Loucy (cell line): ENCODE results near the gene TAF12.

Source experiments
- H2AFZ ChIP-seq: fragments of 200-600 bp; sonication (generic); 2 replicates; pipeline ENCODE4 v1.6.0; 2016; ENCODE audit warnings: antibody characterized with exemption, mild to moderate bottlenecking, low read length, moderate library complexity
- H3F3A ChIP-seq: fragments of 200-600 bp; 2 replicates; pipeline ENCODE4 v1.6.0; 2016; ENCODE audit warnings: antibody characterized with exemption, low read depth, mild to moderate bottlenecking
- H3K27me3 ChIP-seq: fragments of 200-600 bp; sonication (generic); 2 replicates; pipeline ENCODE4 v1.6.1; 2014; ENCODE audit warnings: low read length, mild to moderate bottlenecking; ENCODE audit not compliant: insufficient read depth, poor library complexity, severe bottlenecking
- H3K36me3 ChIP-seq: fragments of 200-600 bp; sonication (generic); 2 replicates; pipeline ENCODE4 v1.6.1; 2016; ENCODE audit warnings: low read length; ENCODE audit not compliant: insufficient read depth
- H3K4me1 ChIP-seq: fragments of 200-600 bp; sonication (generic); 2 replicates; pipeline ENCODE4 v1.5.1; 2014; ENCODE audit warnings: low read length, mild to moderate bottlenecking; ENCODE audit not compliant: insufficient read depth, poor library complexity, severe bottlenecking
- H3K4me2 ChIP-seq: fragments of 200-600 bp; sonication (generic); 2 replicates; pipeline ENCODE4 v1.6.0; 2014; ENCODE audit warnings: antibody characterized with exemption, low read length, low read depth, mild to moderate bottlenecking; ENCODE audit not compliant: poor library complexity, severe bottlenecking
- H3K4me3 ChIP-seq: fragments of 200-600 bp; sonication (generic); 2 replicates; pipeline ENCODE4 v1.5.1; 2014; ENCODE audit warnings: low read length, mild to moderate bottlenecking, mixed read lengths; ENCODE audit not compliant: poor library complexity, severe bottlenecking
- H3K79me2 ChIP-seq: fragments of 200-600 bp; sonication (generic); 2 replicates; pipeline ENCODE4 v1.6.1; 2014; ENCODE audit warnings: low read length; ENCODE audit not compliant: insufficient read depth
- H3K9ac ChIP-seq: fragments of 200-600 bp; sonication (generic); 2 replicates; pipeline ENCODE4 v1.6.0; 2014; ENCODE audit warnings: mild to moderate bottlenecking, low read depth, low read length, moderate library complexity; ENCODE audit not compliant: poor library complexity, severe bottlenecking
- H3K9me2 ChIP-seq: fragments of 200-600 bp; sonication (generic); replicated peaks from 2 replicates; pipeline ENCODE4 v1.6.1; 2016; ENCODE audit warnings: low read depth, low read length, mixed read lengths
- H3K9me3 ChIP-seq: fragments of 200-600 bp; sonication (generic); 2 replicates; pipeline ENCODE4 v1.6.1; 2014; ENCODE audit warnings: mild to moderate bottlenecking, antibody characterized with exemption, low read length, low read depth; ENCODE audit not compliant: insufficient read depth
- H4K20me1 ChIP-seq: fragments of 200-600 bp; sonication (generic); 2 replicates; pipeline ENCODE4 v1.6.0; 2014; ENCODE audit warnings: antibody characterized with exemption, low read length, mild to moderate bottlenecking; ENCODE audit not compliant: insufficient read depth, poor library complexity, severe bottlenecking
- EZH2phosphoT487 ChIP-seq: fragments of 200-600 bp; IDR thresholded peaks from 2 replicates; pipeline ENCODE4 v1.6.1; 2018; ENCODE audit warnings: antibody characterized with exemption, mild to moderate bottlenecking, moderate library complexity, borderline replicate concordance
- TF ChIP-seq, protein P1 (sequence below): fragments of 200-600 bp; sonication (generic); conservative IDR thresholded peaks from 2 replicates; pipeline ENCODE4 v1.5.1; 2014; ENCODE audit warnings: mild to moderate bottlenecking, antibody characterized with exemption, low read length

Gene TAF12

DNA sequence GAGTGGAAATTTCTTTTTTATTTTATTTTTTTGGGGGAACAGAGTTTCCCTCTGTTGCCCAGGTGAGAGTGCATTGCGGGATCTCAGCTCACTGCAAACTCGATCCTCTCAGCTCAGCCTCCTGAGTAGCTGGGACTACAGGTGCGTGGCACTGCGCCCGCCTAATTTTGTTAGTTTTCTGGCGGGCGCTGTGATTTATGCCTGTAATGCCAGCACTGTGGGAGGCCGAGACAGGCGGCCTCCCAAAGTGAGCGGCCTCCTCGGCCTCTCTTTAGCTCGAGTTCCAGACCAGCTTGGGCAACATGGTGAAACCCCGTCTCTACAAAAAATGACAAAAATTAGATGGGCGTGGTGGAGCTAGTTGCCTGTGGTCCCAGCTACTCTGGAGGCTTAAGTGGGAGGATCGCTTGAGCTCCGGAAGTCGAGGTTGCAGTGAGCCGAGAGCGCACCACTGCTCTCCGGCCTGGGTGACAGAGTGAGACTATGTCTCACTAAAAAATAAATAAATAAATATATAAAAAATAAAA lies 28.4 kb upstream of the TAF12 start:
- Histone ChIP-seq H3K9ac (no peak overlapping the region), H4K20me1 (peaks cover 8% of the 10 kb centered on the region)
- TF ChIP-seq, protein P1, sequence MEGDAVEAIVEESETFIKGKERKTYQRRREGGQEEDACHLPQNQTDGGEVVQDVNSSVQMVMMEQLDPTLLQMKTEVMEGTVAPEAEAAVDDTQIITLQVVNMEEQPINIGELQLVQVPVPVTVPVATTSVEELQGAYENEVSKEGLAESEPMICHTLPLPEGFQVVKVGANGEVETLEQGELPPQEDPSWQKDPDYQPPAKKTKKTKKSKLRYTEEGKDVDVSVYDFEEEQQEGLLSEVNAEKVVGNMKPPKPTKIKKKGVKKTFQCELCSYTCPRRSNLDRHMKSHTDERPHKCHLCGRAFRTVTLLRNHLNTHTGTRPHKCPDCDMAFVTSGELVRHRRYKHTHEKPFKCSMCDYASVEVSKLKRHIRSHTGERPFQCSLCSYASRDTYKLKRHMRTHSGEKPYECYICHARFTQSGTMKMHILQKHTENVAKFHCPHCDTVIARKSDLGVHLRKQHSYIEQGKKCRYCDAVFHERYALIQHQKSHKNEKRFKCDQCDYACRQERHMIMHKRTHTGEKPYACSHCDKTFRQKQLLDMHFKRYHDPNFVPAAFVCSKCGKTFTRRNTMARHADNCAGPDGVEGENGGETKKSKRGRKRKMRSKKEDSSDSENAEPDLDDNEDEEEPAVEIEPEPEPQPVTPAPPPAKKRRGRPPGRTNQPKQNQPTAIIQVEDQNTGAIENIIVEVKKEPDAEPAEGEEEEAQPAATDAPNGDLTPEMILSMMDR: no peak
- no peak for TF ChIP-seq EZH2phosphoT487

DNA sequence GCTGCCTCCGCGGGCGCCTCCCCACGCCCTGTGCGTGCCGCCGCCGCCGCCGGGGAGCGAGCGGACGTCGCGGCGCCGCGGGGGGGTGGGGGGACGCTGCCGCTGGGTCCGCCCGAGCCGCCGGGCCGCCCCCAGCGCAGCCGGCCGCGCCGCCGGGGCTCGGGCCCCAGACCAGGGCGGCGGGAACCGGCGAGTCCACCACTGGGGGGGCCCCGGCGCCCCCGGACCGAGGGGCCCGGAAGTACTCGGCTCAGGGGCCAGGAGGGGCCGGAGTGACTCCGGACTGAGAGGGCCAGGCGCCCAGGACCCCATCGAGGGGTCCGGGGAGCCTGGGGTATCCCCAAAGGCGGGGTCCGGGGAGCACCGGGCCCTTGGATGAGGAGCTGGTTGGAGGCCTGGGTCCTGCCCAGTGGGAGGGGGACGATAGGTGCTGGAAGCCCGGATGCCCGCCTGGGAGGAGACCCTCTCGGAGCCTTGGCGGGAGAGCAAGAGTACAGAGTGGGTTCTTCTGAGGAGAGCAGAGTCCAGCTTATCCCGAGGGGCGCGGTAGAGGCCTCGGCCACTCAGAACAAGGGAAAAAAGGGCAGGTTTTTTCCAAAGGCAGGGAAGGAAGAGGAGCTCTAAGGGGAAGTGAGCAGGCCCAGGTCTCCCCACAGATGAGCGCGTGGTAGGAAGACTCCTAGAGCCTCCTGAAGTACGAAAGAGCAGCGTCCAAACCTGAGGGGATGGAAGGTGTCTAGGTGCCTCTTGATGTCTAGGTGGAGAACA lies 26.3 kb upstream of the TAF12 start:
- H3K9me2 ChIP-seq: no peaks in the 10 kb centered on the region
- H4K20me1 ChIP-seq: peaks cover 8% of the 10 kb centered on the region
- H3F3A ChIP-seq: peaks cover 5% of the 10 kb centered on the region; the same call in 1 of the 2 replicates
- H3K4me1 ChIP-seq: no peaks in the 10 kb centered on the region
- H3K4me3 ChIP-seq: peak overlapping the region; percentile 96
- H3K27me3 ChIP-seq: peaks cover 5% of the 10 kb centered on the region
- peak overlapping the region; percentile 74 for H3K4me2 ChIP-seq
- H2AFZ ChIP-seq: peak overlapping the region; percentile 76
- peak overlapping the region; percentile 95 for H3K9ac ChIP-seq
- H3K9me3 ChIP-seq: no peaks in the 10 kb centered on the region
- no peak for TF ChIP-seq EZH2phosphoT487
- TF ChIP-seq, protein P1: no peak
- peaks cover 22% of the 10 kb centered on the region for H3K79me2 ChIP-seq
- no peaks in the 10 kb centered on the region for H3K36me3 ChIP-seq

More for the DNA sequence above, 28.4 kb upstream of the TAF12 start:
- Histone ChIP-seq H3K36me3 (no peaks in the 10 kb centered on the region), H3K9me3 (no peaks in the 10 kb centered on the region), H2AFZ (no peak overlapping the region), H3F3A (peaks cover 5% of the 10 kb centered on the region; the same call in 1 of the 2 replicates), H3K4me1 (no peaks in the 10 kb centered on the region), H3K9me2 (no peaks in the 10 kb centered on the region), H3K4me2 (no peak overlapping the region), H3K4me3 (no peak overlapping the region), H3K27me3 (peaks cover 5% of the 10 kb centered on the region), H3K79me2 (peaks cover 29% of the 10 kb centered on the region)

DNA sequence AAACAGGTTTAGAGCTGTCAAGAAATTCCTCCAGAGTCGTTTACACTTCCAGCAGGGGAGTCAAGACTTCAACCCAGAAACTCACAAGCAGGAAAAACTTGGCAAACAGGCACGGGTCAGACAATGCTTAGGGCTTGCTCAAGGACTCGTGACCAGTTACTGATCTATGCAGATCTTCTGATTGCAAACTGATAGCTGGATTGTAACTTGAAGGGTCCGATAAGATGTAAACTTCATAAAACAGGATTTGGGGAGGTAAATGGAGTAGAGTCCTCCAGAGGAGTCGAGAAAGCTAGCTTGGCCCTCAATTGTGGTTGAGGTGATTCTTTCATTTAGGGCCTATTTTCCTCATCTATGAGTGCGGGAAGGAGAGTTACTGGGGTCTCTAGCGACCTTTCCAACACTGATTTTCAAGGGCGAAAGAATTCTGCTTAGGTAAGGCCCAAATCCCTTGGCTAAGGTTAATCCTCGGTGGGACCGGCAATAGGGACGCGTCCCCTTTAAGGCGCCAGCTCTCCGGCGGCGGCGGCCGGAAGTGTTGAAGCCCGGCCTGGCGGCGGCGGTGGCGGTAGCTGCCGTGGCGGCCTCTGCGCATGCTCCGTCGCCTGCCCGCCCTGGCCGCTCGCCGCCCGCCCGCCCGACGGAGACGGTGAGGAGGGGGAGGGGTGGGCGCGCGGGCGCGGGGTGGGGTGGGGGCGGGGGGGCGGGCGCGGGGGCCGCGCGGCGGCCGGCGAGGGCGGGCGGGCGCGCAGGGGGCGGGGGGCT lies 25.5 kb upstream of the TAF12 start, which contains the start of gene GMEB1:
TSS of gene GMEB1 (plus strand) at position 594 of the 765 bp plus-strand sequence. CDS start 14,829 bp downstream, outside the sequence.
- Histone ChIP-seq H4K20me1 (peaks cover 8% of the 10 kb centered on the region), H2AFZ (peak within 1 kb of the TSS; percentile 94), H3K9ac (peak within 1 kb of the TSS; percentile 95), H3K4me1 (no peaks in the 10 kb centered on the region), H3K4me3 (peak within 1 kb of the TSS; percentile 96), H3K9me3 (no peaks in the 10 kb centered on the region), H3F3A (peaks cover 5% of the 10 kb centered on the region; the same call in 1 of the 2 replicates), H3K79me2 (peaks cover 22% of the 10 kb centered on the region), H3K27me3 (peaks cover 5% of the 10 kb centered on the region), H3K4me2 (peak within 1 kb of the TSS; percentile 84), H3K9me2 (no peaks in the 10 kb centered on the region), H3K36me3 (no peaks in the 10 kb centered on the region)
- TF ChIP-seq, protein P1: no peak
- TF ChIP-seq EZH2phosphoT487: no peak
